Stomach (tissue), 4 donors: ENCODE results near the gene CCDC3.

ENCODE experiments used
- CTCF ChIP-seq, 7 experiments: fragments of 450-650 bp in 4 of 7; fragments of 200-600 bp in 3 of 7; sonication (generic) in 3 of 7; IDR thresholded peaks; one replicate each; pipeline ENCODE4 v1.5.1; 2016 to 2019; ENCODE audit warnings: antibody characterized with exemption in 7 of 7, control low read depth in 2 of 7, mild to moderate bottlenecking in 1 of 7
- POLR2A ChIP-seq, 4 donors: fragments of 450-650 bp; IDR thresholded peaks; one replicate each; pipeline ENCODE4 v1.6.1; 2016; ENCODE audit warnings: antibody characterized with exemption in 4 of 4, control low read depth in 2 of 4, mild to moderate bottlenecking in 1 of 4, moderate library complexity in 1 of 4
- POLR2AphosphoS5 ChIP-seq, 3 donors: sonication (generic); formaldehyde crosslinking; IDR thresholded peaks; one replicate each; pipeline ENCODE4 v1.6.1; 2016; ENCODE audit warnings: antibody characterized with exemption in 3 of 3

GRCh38 chr10:12915637-12916168, 85.8 kb downstream of the CCDC3 start:
- TF ChIP-seq CTCF (IDR thresholded peaks at IDR 0.05) (no peak), POLR2A (IDR thresholded peaks at IDR 0.05) (no peak), POLR2AphosphoS5 (IDR thresholded peaks at IDR 0.05) (no peak)
